MCF 10A (cell line): ENCODE measurements around the gene C1orf115. TPM values are rescaled to one million over a fixed set of nuclear protein-coding genes. Genes with fewer than 3 reads are reported as not detected.

Source experiments
- BruUV-seq: library from RNA; stranded (reverse); fragments of 400-500 nt; replicated peaks from 2 replicates; lab custom pipeline; 2021; lab: Mats Ljungman, UMichigan
- CTCF ChIA-PET: fragments of 300-600 bp; sonication (Branson Sonifier 250); formaldehyde crosslinking; extraction: SDS; loops from one replicate; lab custom pipeline; 2021; ENCODE audit warnings: antibody characterized with exemption, inconsistent platforms; lab: Yijun Ruan, JAX
- POLR2A ChIA-PET: fragments of 300-600, 350-650 bp; sonication (Branson Sonifier 250); formaldehyde crosslinking; extraction: SDS; loops from one replicate; lab custom pipeline; 2020; ENCODE audit warnings: antibody characterized with exemption, inconsistent platforms; lab: Yijun Ruan, JAX
- DNase-seq: peaks from one replicate; pipeline ENCODE4 v3.0.0-alpha.2; 2018; ENCODE audit not compliant: unreplicated experiment
- H3K27ac Mint-ChIP-seq: one replicate; pipeline ENCODE4 v1.8.0; 2022; ENCODE audit warnings: mild to moderate bottlenecking, low read depth, mixed read lengths; ENCODE audit not compliant: unreplicated experiment
- H3K27me3 Mint-ChIP-seq: one replicate; pipeline ENCODE4 v1.8.0; 2022; ENCODE audit warnings: mixed read lengths; ENCODE audit not compliant: insufficient read depth, unreplicated experiment
- H3K36me3 Mint-ChIP-seq: one replicate; pipeline ENCODE4 v1.8.0; 2022; ENCODE audit warnings: mild to moderate bottlenecking, moderate library complexity, mixed read lengths; ENCODE audit not compliant: insufficient read depth, unreplicated experiment
- H3K4me1 Mint-ChIP-seq: one replicate; pipeline ENCODE4 v1.8.0; 2022; ENCODE audit warnings: mixed read lengths; ENCODE audit not compliant: insufficient read depth, unreplicated experiment
- H3K4me3 Mint-ChIP-seq: one replicate; pipeline ENCODE4 v1.8.0; 2022; ENCODE audit warnings: mild to moderate bottlenecking, moderate library complexity, mixed read lengths; ENCODE audit not compliant: unreplicated experiment
- H3K9me3 Mint-ChIP-seq: one replicate; pipeline ENCODE4 v1.8.0; 2022; ENCODE audit warnings: mixed read lengths; ENCODE audit not compliant: unreplicated experiment
- CTCF ChIP-seq: fragments of 200-600 bp; IDR thresholded peaks from one replicate; pipeline ENCODE4 v1.8.0; 2022; ENCODE audit warnings: antibody characterized with exemption, mild to moderate bottlenecking; ENCODE audit not compliant: unreplicated experiment
- intact Hi-C: fragments of 100-400 bp; cut with micrococcal nuclease; formaldehyde crosslinking; loops from 2 replicates; pipeline ENCODE4 v1.14.1; 2022
- total RNA-seq: library from RNA; stranded (reverse); gene quantifications from 2 replicates; pipeline ENCODE4 v1.2.3, GENCODE V29; 2022

C1orf115 gene
- total RNA-seq, 1 experiment from 2014 or later: 1.6 TPM

- no peaks in the 10 kb centered on the region for H3K36me3 Mint-ChIP-seq
- no TSS peak for BruUV-seq
- ChIA-PET POLR2A (no interaction called here), CTCF (interaction anchor here (0.6 to 4.4 kb wide), 8 partner anchors 11 to 400 kb away, joined by 3 to 27 read pairs (median 5); no protein-coding TSS in a partner anchor)
- TF ChIP-seq CTCF: no peak
- H3K4me3 Mint-ChIP-seq: no peak overlapping the region
- H3K4me1 Mint-ChIP-seq: no peaks in the 10 kb centered on the region
- no peaks in the 10 kb centered on the region for H3K9me3 Mint-ChIP-seq
- H3K27ac Mint-ChIP-seq: no peak overlapping the region
- no peaks in the 10 kb centered on the region for H3K27me3 Mint-ChIP-seq
- intact Hi-C loops: no loop called here
- DNase-seq: no peak
Measured at GRCh38 chr1:220696863-220697231, 6.7 kb downstream of the C1orf115 start.

GRCh38 chr1:220697326-220697725 is 7.2 kb downstream of the C1orf115 start:
- Mint-ChIP-seq H3K27me3 (no peaks in the 10 kb centered on the region), H3K4me3 (no peak overlapping the region), H3K4me1 (no peaks in the 10 kb centered on the region), H3K9me3 (no peaks in the 10 kb centered on the region), H3K36me3 (no peaks in the 10 kb centered on the region), H3K27ac (no peak overlapping the region)
- DNase-seq: no peak
- ChIA-PET POLR2A (no interaction called here), CTCF (interaction anchor here (0.7 to 4.4 kb wide), 9 partner anchors 11 to 400 kb away, joined by 3 to 27 read pairs (median 6); no protein-coding TSS in a partner anchor)
- BruUV-seq: no TSS peak
- TF ChIP-seq CTCF: no peak
- intact Hi-C loops: no loop called here

- CTCF ChIA-PET: interaction anchor here (0.6 to 3.2 kb wide), 13 partner anchors 8 to 479 kb away, joined by 3 to 26 read pairs (median 3); no protein-coding TSS in a partner anchor
- DNase-seq: no peak
- Mint-ChIP-seq H3K4me3 (no peak overlapping the region), H3K4me1 (no peaks in the 10 kb centered on the region), H3K9me3 (no peaks in the 10 kb centered on the region), H3K27me3 (no peaks in the 10 kb centered on the region), H3K27ac (no peak overlapping the region), H3K36me3 (no peaks in the 10 kb centered on the region)
- POLR2A ChIA-PET: no interaction called here
- BruUV-seq: no TSS peak
- intact Hi-C loops: no loop called here
- no peak for TF ChIP-seq CTCF
Measured at GRCh38 chr1:220698607-220699016, 8.4 kb downstream of the C1orf115 start.

- no peaks in the 10 kb centered on the region for H3K4me1 Mint-ChIP-seq
- H3K9me3 Mint-ChIP-seq: no peaks in the 10 kb centered on the region
- no peaks in the 10 kb centered on the region for H3K27me3 Mint-ChIP-seq
- no peak overlapping the region for H3K4me3 Mint-ChIP-seq
- no peaks in the 10 kb centered on the region for H3K36me3 Mint-ChIP-seq
- TF ChIP-seq CTCF: no peak
- no peak for DNase-seq
- no peak overlapping the region for H3K27ac Mint-ChIP-seq
- intact Hi-C loops: no loop called here
- ChIA-PET CTCF (interaction anchor here (0.6 to 3.2 kb wide), 16 partner anchors 8 to 480 kb away, joined by 3 to 26 read pairs (median 4); no protein-coding TSS in a partner anchor), POLR2A (no interaction called here)
- no TSS peak for BruUV-seq
Measured at GRCh38 chr1:220699044-220699443, 8.9 kb downstream of the C1orf115 start.
